CD14-positive monocyte (primary cell): ENCODE measurements around the gene HERPUD2. TPM values are rescaled to one million over a fixed set of nuclear protein-coding genes. Genes with fewer than 3 reads are reported as not detected.

Experiments used
- DNase-seq, 3 donors: peaks; one replicate each; pipeline ENCODE4 v3.0.0-alpha.2; 2011 to 2022
- H2AFZ ChIP-seq: 2 replicates; pipeline ENCODE4 v1.6.0; 2012; ENCODE audit warnings: mild to moderate bottlenecking, low read depth, low read length, inconsistent platforms; ENCODE audit not compliant: insufficient read depth, poor library complexity, severe bottlenecking
- H3K27ac ChIP-seq, 2 donors: 1 replicate in 1 of 2; 2 replicates in 1 of 2; pipeline ENCODE4 v1.5.1; 2012 to 2013; ENCODE audit warnings: low read length in 2 of 2, control low read depth in 1 of 2, inconsistent platforms in 1 of 2, low read depth in 1 of 2, mild to moderate bottlenecking in 1 of 2
- H3K27me3 ChIP-seq, 2 donors: one replicate each; pipeline versions ENCODE4 v1.6.0 to v1.6.1; 2011 to 2013; ENCODE audit warnings: low read length in 2 of 2; ENCODE audit not compliant: control insufficient read depth in 2 of 2, insufficient read depth in 2 of 2
- H3K36me3 ChIP-seq, 2 donors: replicated peaks in 1 of 2; 1 replicate in 1 of 2; 2 replicates in 1 of 2; pipeline versions ENCODE4 v1.5.1 to v1.6.1; 2012 to 2013; ENCODE audit warnings: low read length in 2 of 2, control low read depth in 1 of 2, inconsistent platforms in 1 of 2, mild to moderate bottlenecking in 1 of 2; ENCODE audit not compliant: insufficient read depth in 2 of 2, control insufficient read depth in 1 of 2
- H3K4me1 ChIP-seq, 2 donors: 1 replicate in 1 of 2; 2 replicates in 1 of 2; pipeline versions ENCODE4 v1.5.1 to v1.6.1; 2012 to 2013; ENCODE audit warnings: low read length in 2 of 2, control low read depth in 1 of 2, inconsistent platforms in 1 of 2, mild to moderate bottlenecking in 1 of 2, moderate library complexity in 1 of 2; ENCODE audit not compliant: insufficient read depth in 2 of 2, control insufficient read depth in 1 of 2
- H3K4me2 ChIP-seq: replicated peaks from 2 replicates; pipeline ENCODE3; 2012; ENCODE audit warnings: low read length, moderate library complexity, mild to moderate bottlenecking; ENCODE audit not compliant: poor library complexity, severe bottlenecking; ENCODE audit errors: extremely low read depth
- H3K4me3 ChIP-seq, 3 experiments: fragments of 200-600 bp in 1 of 3; sonication (generic) in 1 of 3; replicated peaks in 1 of 3; 1 replicate in 2 of 3; 2 replicates in 1 of 3; pipeline ENCODE4 v1.5.1; 2011 to 2013; ENCODE audit warnings: low read length in 3 of 3, mild to moderate bottlenecking in 3 of 3, control low read depth in 2 of 3, low read depth in 2 of 3, inconsistent platforms in 1 of 3, moderate library complexity in 1 of 3
- H3K79me2 ChIP-seq: 2 replicates; pipeline ENCODE4 v1.6.0; 2012; ENCODE audit warnings: mild to moderate bottlenecking, control low read depth, inconsistent platforms, low read length, moderate library complexity; ENCODE audit not compliant: insufficient read depth
- H3K9ac ChIP-seq: 2 replicates; pipeline ENCODE4 v1.6.0; 2017; ENCODE audit warnings: low read length, mild to moderate bottlenecking; ENCODE audit not compliant: insufficient read depth, poor library complexity, severe bottlenecking
- H3K9me3 ChIP-seq, 2 donors: replicated peaks in 1 of 2; 1 replicate in 1 of 2; 2 replicates in 1 of 2; pipeline versions ENCODE4 v1.5.1 to v1.6.1; 2012 to 2013; ENCODE audit warnings: low read length in 2 of 2, control low read depth in 1 of 2; ENCODE audit not compliant: control insufficient read depth in 1 of 2, insufficient read depth in 1 of 2
- H4K20me1 ChIP-seq: 2 replicates; pipeline ENCODE4 v1.6.0; 2012; ENCODE audit warnings: mild to moderate bottlenecking, low read length, control low read depth, moderate library complexity; ENCODE audit not compliant: insufficient read depth
- H3K27ac Mint-ChIP-seq, 7 donors: one replicate each; pipeline ENCODE4 v1.8.0; 2020; ENCODE audit warnings: mild to moderate bottlenecking in 7 of 7, mixed read lengths in 7 of 7, moderate library complexity in 6 of 7, inconsistent platforms in 2 of 7
- H3K27me3 Mint-ChIP-seq, 3 donors: one replicate each; pipeline ENCODE4 v1.8.0; 2021 to 2022; ENCODE audit warnings: low read depth in 3 of 3, mild to moderate bottlenecking in 3 of 3, mixed read lengths in 3 of 3, moderate library complexity in 3 of 3, inconsistent platforms in 1 of 3
- H3K36me3 Mint-ChIP-seq, 2 donors: one replicate each; pipeline ENCODE4 v1.8.0; 2020; ENCODE audit warnings: mixed read lengths in 2 of 2, inconsistent platforms in 1 of 2, mild to moderate bottlenecking in 1 of 2
- H3K4me1 Mint-ChIP-seq: one replicate; pipeline ENCODE4 v1.8.0; 2020; ENCODE audit warnings: mild to moderate bottlenecking, mixed read lengths
- H3K4me3 Mint-ChIP-seq, 2 donors: one replicate each; pipeline ENCODE4 v1.8.0; 2020; ENCODE audit warnings: mild to moderate bottlenecking in 2 of 2, mixed read lengths in 2 of 2, moderate library complexity in 1 of 2
- H3K9me3 Mint-ChIP-seq, 7 donors: one replicate each; pipeline ENCODE4 v1.8.0; 2020 to 2022; ENCODE audit warnings: mixed read lengths in 7 of 7, mild to moderate bottlenecking in 6 of 7, moderate library complexity in 6 of 7, inconsistent platforms in 2 of 7
- CTCF ChIP-seq: fragments of 200-600 bp; IDR thresholded peaks from one replicate; pipeline ENCODE4 v1.8.0; 2022; ENCODE audit warnings: antibody characterized with exemption, mild to moderate bottlenecking
- WGBS: methylation state at CpG from one replicate; pipeline ENCODE4 v1.1.5; 2013; ENCODE audit warnings: missing lambda C conversion rate; ENCODE audit not compliant: insufficient coverage; 5-methylcytosine and 5-hydroxymethylcytosine counted together
- intact Hi-C, 2 donors: fragments of 100-400 bp; cut with micrococcal nuclease; formaldehyde crosslinking; loops; one replicate each; pipeline versions ENCODE4 v1.15.0 to v1.15.1; 2023
- polyA plus RNA-seq, 3 donors: library from polyadenylated mRNA; depleted of rRNA in 1 of 3; unstranded in 2 of 3; stranded (reverse) in 1 of 3; fragments of 300-500 nt in 2 of 3; fragments of >200 nt in 1 of 3; fragmentation: Illumina TruSeq in 2 of 3; gene quantifications; 1 replicate in 2 of 3; 2 replicates in 1 of 3; pipeline ENCODE4 v1.2.3, GENCODE V29; 2012 to 2021

The HERPUD2 gene
- polyA plus RNA-seq, 3 donors: 36.1 to 40.9 (median 36.4) TPM

- Histone ChIP-seq H3K9ac (no peak overlapping the region), H3K36me3 (no peaks in the 10 kb centered on the region), H3K27me3 (no peaks in the 10 kb centered on the region), H3K27ac (no peak overlapping the region), H3K79me2 (no peaks in the 10 kb centered on the region), H3K4me2 (no peak overlapping the region), H2AFZ (no peak overlapping the region), H3K4me3 (no peak overlapping the region), H3K9me3 (no peaks in the 10 kb centered on the region), H4K20me1 (no peaks in the 10 kb centered on the region), H3K4me1 (peaks cover 4 to 9% of the 10 kb centered on the region in 2 donors)
- TF ChIP-seq CTCF: no peak
- H3K27ac Mint-ChIP-seq: no peak overlapping the region
- H3K4me3 Mint-ChIP-seq: no peak overlapping the region
- intact Hi-C loops: no loop called here
- no peak for DNase-seq
- no peaks in the 10 kb centered on the region for H3K36me3 Mint-ChIP-seq
- peaks cover 4% of the 10 kb centered on the region for H3K4me1 Mint-ChIP-seq
- WGBS: 100% methylated on average over 2 of the region's 7 CpGs
- H3K9me3 Mint-ChIP-seq: peaks cover 0 to 2% (median 0%) of the 10 kb centered on the region in 7 donors
- H3K27me3 Mint-ChIP-seq: peaks cover 3 to 7% (median 5%) of the 10 kb centered on the region in 3 donors
Observed at GRCh38 chr7:35712563-35713226, 17.8 kb upstream of the HERPUD2 start.

- peaks cover 4 to 9% of the 10 kb centered on the region in 2 donors for H3K4me1 ChIP-seq
- no peak for TF ChIP-seq CTCF
- 100% methylated on average over 2 of the region's 4 CpGs for WGBS
- H4K20me1 ChIP-seq: no peaks in the 10 kb centered on the region
- Mint-ChIP-seq H3K36me3 (no peaks in the 10 kb centered on the region), H3K27ac (no peak overlapping the region), H3K4me3 (no peak overlapping the region), H3K9me3 (peaks cover 0 to 3% (median 0%) of the 10 kb centered on the region in 7 donors), H3K4me1 (peaks cover 4% of the 10 kb centered on the region), H3K27me3 (peaks cover 5 to 7% (median 7%) of the 10 kb centered on the region in 3 donors)
- H3K4me3 ChIP-seq: no peak overlapping the region
- intact Hi-C loops: no loop called here
- H2AFZ ChIP-seq: no peak overlapping the region
- no peaks in the 10 kb centered on the region for H3K9me3 ChIP-seq
- H3K4me2 ChIP-seq: no peak overlapping the region
- H3K9ac ChIP-seq: no peak overlapping the region
- H3K27ac ChIP-seq: no peak overlapping the region
- DNase-seq: no peak
- no peaks in the 10 kb centered on the region for H3K79me2 ChIP-seq
- no peaks in the 10 kb centered on the region for H3K36me3 ChIP-seq
- no peaks in the 10 kb centered on the region for H3K27me3 ChIP-seq
Observed at GRCh38 chr7:35707422-35707821, 12.5 kb upstream of the HERPUD2 start.
